GM21576 (cell line): ENCODE data around the gene ETF1.

Experiments used
- ATAC-seq: cut with Tn5 transposase; IDR thresholded peaks from one replicate; pipeline ENCODE4 v1.9.1; 2021; ENCODE audit warnings: mild to moderate bottlenecking, moderate library complexity; ENCODE audit not compliant: unreplicated experiment

ETF1 gene

GRCh38 chr5:138542956-138543729, at the start of gene ETF1:
Gene ETF1, minus strand, starts transcription at chr5:138543236. Its CDS starts 318 bp downstream, at chr5:138542918.
- peak; percentile 92 for ATAC-seq

GRCh38 chr5:138588013-138588788, 45.2 kb upstream of the ETF1 start:
- ATAC-seq: no peak

DNA sequence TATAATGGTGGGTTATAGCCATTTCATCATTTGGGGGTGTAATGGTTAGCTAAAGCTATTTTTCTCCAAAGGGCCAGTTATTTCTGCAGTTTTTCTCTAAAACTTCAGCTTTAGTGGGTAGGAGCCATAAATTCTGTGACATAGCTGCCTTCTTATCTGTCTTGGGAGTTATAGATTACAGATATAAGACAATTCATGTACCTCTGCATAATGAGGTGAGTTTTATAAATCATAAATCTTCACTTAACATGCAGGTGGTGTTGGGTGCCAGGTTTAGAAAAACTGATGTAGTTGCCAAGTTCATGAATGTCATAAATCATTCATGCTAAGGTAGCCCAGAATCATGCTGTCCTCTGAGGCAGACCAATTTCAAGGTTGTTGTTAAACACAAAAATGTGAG, 42.1 kb upstream of the ETF1 start:
- ATAC-seq: no peak

GRCh38 chr5:138583984-138584637, 41.1 kb upstream of the ETF1 start:
- ATAC-seq: no peak

- ATAC-seq: no peak
Observed at GRCh38 chr5:138582959-138583358, 39.9 kb upstream of the ETF1 start.

DNA sequence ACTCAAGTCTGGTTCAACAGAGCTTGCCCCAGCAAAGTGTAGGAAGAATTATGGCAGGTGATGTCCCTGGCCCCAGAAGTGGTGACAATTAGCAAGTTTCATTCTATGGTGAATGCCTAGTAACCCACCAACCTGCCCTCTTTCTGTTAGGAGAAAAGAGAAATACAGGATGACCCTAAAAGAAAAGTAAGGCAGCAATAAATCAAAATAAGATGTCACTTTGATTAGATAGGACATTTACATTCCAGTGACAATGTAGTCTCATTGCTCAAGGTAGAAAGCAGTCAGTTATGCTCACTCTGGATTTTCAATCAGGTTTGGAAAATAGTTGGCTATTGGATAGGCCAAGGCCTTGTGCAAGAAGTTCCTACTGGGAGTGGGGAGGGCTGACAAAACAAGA, 37.7 kb upstream of the ETF1 start:
- ATAC-seq: no peak

GRCh38 chr5:138580001-138580400, 37.0 kb upstream of the ETF1 start:
- no peak for ATAC-seq

- no peak for ATAC-seq
Observed at GRCh38 chr5:138579517-138579863, 36.5 kb upstream of the ETF1 start.

DNA sequence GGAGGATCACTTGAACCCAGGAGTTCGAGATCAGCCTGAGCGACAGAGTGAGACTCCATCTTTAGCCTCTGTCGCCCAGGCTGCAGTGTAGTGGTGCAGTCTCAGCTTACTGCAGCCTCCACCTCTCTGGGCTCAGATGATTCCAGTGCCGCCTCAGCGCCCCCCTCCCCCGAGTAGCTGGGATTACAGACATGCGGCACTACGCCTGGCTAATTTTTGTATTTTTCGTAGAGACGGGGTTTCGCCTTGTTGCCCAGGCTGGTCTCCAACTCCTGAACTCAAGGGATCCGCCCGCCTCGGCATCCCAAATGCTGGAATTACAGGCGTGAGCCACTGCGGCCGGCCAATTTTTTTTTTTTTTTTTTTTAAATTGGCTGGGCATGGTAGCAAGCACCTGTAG, 34.4 kb upstream of the ETF1 start:
- ATAC-seq: no peak

GRCh38 chr5:138575194-138576015, 32.4 kb upstream of the ETF1 start, which contains the start of gene HSPA9:
Gene HSPA9, minus strand, starts transcription at chr5:138575401. Its CDS starts 83 bp downstream, at chr5:138575318.
- ATAC-seq: peak; percentile 86

GRCh38 chr5:138574744-138575193, 31.7 kb upstream of the ETF1 start:
- ATAC-seq: no peak

- no peak for ATAC-seq
Observed at GRCh38 chr5:138573949-138574670, 31.1 kb upstream of the ETF1 start.

DNA sequence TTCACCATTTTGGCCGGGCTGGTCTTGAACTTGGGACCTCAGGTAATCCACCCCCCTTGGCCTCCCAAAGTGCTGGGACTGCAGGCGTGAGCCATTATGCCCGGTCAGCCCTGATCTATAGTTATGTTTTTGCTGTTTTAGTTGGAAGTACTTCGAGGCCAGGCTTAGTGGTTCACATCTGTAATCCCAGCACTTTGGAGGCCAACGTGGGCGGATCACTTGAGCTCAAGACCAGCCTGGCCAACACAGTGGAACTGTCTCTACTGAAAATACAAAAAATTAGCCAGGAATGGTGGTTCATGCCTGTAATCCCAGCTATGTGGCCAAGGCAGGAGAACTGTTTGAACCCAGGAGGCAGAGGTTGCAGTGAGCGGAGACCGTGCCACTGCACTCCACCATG, 30.2 kb upstream of the ETF1 start:
- ATAC-seq: no peak

- no peak for ATAC-seq
Observed at GRCh38 chr5:138570871-138571270, 27.8 kb upstream of the ETF1 start.

GRCh38 chr5:138569782-138570181, 26.7 kb upstream of the ETF1 start:
- no peak for ATAC-seq

GRCh38 chr5:138568061-138568824, 25.2 kb upstream of the ETF1 start:
- no peak for ATAC-seq

DNA sequence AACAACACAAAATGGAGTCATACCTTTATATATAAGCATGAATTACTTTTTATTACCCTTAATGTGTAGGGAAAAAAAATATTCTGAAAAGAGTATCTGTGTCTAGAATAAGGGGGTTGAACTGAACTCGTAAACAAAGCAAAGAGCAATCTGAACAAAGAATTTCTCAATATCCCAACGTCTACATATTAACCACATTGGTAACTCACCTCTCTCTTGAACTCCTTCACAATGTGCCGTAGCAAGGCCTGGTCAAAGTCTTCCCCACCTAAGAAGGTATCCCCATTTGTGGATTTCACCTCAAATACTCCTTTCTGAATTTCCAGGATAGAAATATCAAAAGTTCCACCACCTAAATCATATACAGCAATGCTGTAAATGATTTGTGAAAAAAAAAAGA, 23.8 kb upstream of the ETF1 start:
- ATAC-seq: no peak

- ATAC-seq: no peak
Observed at GRCh38 chr5:138565100-138565821, 22.2 kb upstream of the ETF1 start.

- ATAC-seq: no peak
Observed at GRCh38 chr5:138564242-138564641, 21.2 kb upstream of the ETF1 start.
